Naive B cell (primary cell): ENCODE results near the gene NRBP1. TPM values are rescaled to one million over a fixed set of nuclear protein-coding genes. Genes with fewer than 3 reads are reported as not detected.
"Not testable (repeated sequence)": the region's sequence is repeated elsewhere in the genome, so short reads cannot be mapped to it uniquely, and the experiment has no call there.

Experiments
- ATAC-seq, 2 donors: fragments of 150-1000 bp; cut with Tn5 transposase; 2 replicates each; pipeline ENCODE4 v1.10.0; 2021; ENCODE audit warnings: low read depth in 2 of 2, mild to moderate bottlenecking in 2 of 2, moderate library complexity in 2 of 2
- DNase-seq: peaks from one replicate; pipeline ENCODE4 v3.0.0; 2022
- H3K27ac Mint-ChIP-seq, 6 donors: one replicate each; pipeline ENCODE4 v1.8.0; 2020 to 2022; ENCODE audit warnings: mild to moderate bottlenecking in 6 of 6, mixed read lengths in 6 of 6, moderate library complexity in 5 of 6, inconsistent platforms in 2 of 6
- H3K27me3 Mint-ChIP-seq, 3 donors: one replicate each; pipeline ENCODE4 v1.8.0; 2021 to 2022; ENCODE audit warnings: mixed read lengths in 3 of 3, mild to moderate bottlenecking in 1 of 3
- H3K36me3 Mint-ChIP-seq, 2 donors: one replicate each; pipeline ENCODE4 v1.8.0; 2020 to 2022; ENCODE audit warnings: mixed read lengths in 2 of 2, inconsistent platforms in 1 of 2, mild to moderate bottlenecking in 1 of 2
- H3K4me1 Mint-ChIP-seq, 3 donors: one replicate each; pipeline ENCODE4 v1.8.0; 2020 to 2022; ENCODE audit warnings: mixed read lengths in 3 of 3, inconsistent platforms in 1 of 3, mild to moderate bottlenecking in 1 of 3, moderate library complexity in 1 of 3
- H3K4me3 Mint-ChIP-seq, 8 donors: one replicate each; pipeline ENCODE4 v1.8.0; 2020 to 2022; ENCODE audit warnings: mild to moderate bottlenecking in 8 of 8, mixed read lengths in 8 of 8, moderate library complexity in 8 of 8, inconsistent platforms in 2 of 8
- H3K9me3 Mint-ChIP-seq, 7 donors: one replicate each; pipeline ENCODE4 v1.8.0; 2020 to 2022; ENCODE audit warnings: mixed read lengths in 7 of 7, mild to moderate bottlenecking in 5 of 7, inconsistent platforms in 2 of 7, moderate library complexity in 1 of 7
- polyA plus RNA-seq, 6 donors: library from polyadenylated mRNA; unstranded; fragments of 300-500 nt; fragmentation: Illumina TruSeq; gene quantifications; one replicate each; pipeline ENCODE4 v1.2.3, GENCODE V29; 2021; ENCODE audit warnings: low read depth in 6 of 6

The NRBP1 gene
- polyA plus RNA-seq, 6 donors from 2014 or later: 45.3 to 76.5 (median 59.4) TPM

DNA sequence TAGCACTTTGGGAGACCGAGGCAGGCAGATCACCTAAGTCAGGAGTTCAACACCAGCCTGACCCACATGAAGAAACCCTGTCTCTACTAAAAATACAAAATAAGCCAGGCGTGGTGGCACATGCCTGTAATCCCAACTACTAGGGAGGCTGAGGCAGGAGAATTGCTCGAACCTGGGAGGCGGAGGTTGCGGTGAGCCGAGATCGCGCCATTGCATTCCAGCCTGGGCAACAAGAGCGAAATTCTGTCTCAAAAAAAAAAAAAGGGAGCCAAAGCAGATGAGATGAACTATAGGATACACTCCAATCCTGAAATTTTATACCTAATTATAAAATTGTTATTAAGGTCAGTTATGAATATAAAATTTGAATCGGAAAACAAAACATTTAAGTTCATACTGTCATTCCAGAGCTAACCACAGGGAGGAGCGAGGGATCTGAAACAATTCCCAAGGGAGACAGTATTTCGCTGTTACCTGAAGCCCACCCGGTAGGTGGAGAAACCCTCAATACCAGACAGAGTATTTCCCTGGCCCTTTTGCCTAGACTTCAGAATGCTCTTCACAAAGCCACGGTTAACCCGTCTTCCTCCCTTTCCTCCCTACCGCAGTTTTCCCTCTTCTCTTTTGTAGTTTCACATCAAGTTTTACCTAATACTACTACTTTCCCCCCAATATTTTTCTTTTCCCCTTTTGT lies 20.5 kb upstream of the NRBP1 start:
- peaks cover 21 to 41% (median 28%) of the 10 kb centered on the region in 3 donors for H3K4me1 Mint-ChIP-seq

DNA sequence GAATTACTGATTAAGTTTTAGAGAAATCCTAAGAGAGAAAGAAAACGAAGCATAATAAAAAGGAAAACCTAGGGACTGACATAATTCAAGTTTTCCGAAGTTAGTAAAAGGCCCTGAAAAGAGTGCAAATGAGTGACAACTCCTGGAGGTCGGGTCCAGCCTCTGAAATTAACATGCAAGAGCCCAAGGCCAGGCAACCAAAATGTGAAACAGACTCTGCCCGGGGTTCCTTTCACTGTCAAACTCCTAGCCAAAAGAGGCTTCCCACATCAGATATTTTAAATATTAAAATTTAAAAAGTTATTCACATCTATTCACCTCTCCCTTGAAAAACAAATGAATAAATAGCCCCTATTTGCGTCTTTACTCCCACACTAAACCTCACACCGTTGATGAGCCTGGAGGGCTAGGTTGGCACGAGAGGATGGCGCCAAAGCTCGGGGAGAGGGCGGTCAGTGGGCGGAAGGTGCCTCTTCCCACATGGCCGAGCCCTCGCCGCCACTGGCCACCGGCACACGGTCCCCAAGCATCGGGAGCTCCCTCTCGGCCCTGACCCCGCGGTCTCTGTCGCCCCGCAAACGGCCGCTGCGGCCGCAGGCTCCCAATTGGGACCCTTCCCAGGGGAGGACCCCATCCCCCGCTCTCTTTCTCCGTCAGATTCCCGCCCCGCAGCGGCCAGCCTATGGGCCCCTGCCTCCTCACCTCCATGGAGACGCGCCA lies 19.7 kb upstream of the NRBP1 start:
- no peak for ATAC-seq
- H3K36me3 Mint-ChIP-seq: peaks cover 0 to 8% of the 10 kb centered on the region in 2 donors
- H3K27ac Mint-ChIP-seq: peak overlapping the region; percentile 2 to 91 (median 84)
- peaks cover 0 to 5% (median 0%) of the 10 kb centered on the region in 7 donors for H3K9me3 Mint-ChIP-seq
- H3K27me3 Mint-ChIP-seq: peaks cover 6 to 17% (median 9%) of the 10 kb centered on the region in 3 donors
- peaks cover 21 to 36% (median 28%) of the 10 kb centered on the region in 3 donors for H3K4me1 Mint-ChIP-seq
- H3K4me3 Mint-ChIP-seq: peak overlapping the region; percentile 83 to 93 (median 90)
- no peak for DNase-seq

More for the DNA sequence above, 20.5 kb upstream of the NRBP1 start:
- H3K4me3 Mint-ChIP-seq: peak overlapping the region; percentile 23 to 93 (median 90)
- peaks cover 0 to 8% of the 10 kb centered on the region in 2 donors for H3K36me3 Mint-ChIP-seq
- peaks cover 0 to 5% (median 0%) of the 10 kb centered on the region in 7 donors for H3K9me3 Mint-ChIP-seq
- peaks cover 6 to 13% (median 6%) of the 10 kb centered on the region in 3 donors for H3K27me3 Mint-ChIP-seq
- no peak for DNase-seq
- peak overlapping the region; percentile 2 to 92 (median 87) for H3K27ac Mint-ChIP-seq
- no peak for ATAC-seq

DNA sequence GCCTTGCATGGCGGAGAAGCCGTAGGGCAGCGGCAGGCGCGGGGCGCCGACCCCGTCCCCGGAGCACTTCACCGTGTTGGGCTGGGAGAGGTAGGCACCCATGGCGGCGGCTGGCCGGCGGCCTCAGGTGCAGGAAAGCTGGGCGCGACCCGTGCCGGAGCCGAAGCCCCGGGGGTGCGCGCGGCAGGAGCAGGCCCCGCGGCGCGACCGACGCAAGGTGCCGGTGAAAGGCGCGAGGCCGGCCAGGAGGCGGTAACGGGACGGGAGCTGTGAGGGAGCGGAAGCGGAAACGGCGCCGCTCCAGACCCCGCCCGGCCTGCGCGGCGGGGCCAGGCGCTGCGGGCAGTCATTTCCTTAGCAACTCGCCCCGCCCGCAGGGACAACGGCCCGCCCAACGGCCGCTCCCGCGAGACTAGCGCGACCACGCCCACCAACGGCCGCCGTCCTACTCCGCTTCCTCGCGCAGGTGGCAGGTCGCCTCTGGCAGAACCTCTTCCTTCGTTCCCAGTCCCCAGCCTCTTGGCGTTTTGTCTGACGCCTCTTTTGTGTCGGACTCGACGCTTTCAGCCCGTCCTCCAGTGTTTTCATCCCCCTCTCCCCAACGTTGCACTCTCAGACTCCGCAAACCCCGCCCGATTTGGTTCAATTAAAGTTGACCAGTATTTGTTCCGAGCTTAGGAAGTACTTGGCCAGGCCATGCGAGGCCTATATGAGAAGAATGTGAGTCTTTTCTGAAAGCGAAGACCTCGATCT lies 18.9 kb upstream of the NRBP1 start, which contains the start of gene PPM1G:
PPM1G (minus strand) TSS at position 271 of the 753 bp plus-strand sequence; CDS start at position 102, 169 bp downstream.
- H3K27ac Mint-ChIP-seq: peak within 1 kb of the TSS; percentile 81 to 99 (median 97)
- peak; percentile 96 for ATAC-seq
- H3K27me3 Mint-ChIP-seq: peaks cover 6 to 17% (median 9%) of the 10 kb centered on the region in 3 donors
- peaks cover 0 to 5% (median 0%) of the 10 kb centered on the region in 7 donors for H3K9me3 Mint-ChIP-seq
- H3K4me3 Mint-ChIP-seq: peak within 1 kb of the TSS; percentile 83 to 96 (median 93)
- DNase-seq: peak; percentile 96
- peaks cover 0 to 8% of the 10 kb centered on the region in 2 donors for H3K36me3 Mint-ChIP-seq
- H3K4me1 Mint-ChIP-seq: peaks cover 21 to 36% (median 28%) of the 10 kb centered on the region in 3 donors

DNA sequence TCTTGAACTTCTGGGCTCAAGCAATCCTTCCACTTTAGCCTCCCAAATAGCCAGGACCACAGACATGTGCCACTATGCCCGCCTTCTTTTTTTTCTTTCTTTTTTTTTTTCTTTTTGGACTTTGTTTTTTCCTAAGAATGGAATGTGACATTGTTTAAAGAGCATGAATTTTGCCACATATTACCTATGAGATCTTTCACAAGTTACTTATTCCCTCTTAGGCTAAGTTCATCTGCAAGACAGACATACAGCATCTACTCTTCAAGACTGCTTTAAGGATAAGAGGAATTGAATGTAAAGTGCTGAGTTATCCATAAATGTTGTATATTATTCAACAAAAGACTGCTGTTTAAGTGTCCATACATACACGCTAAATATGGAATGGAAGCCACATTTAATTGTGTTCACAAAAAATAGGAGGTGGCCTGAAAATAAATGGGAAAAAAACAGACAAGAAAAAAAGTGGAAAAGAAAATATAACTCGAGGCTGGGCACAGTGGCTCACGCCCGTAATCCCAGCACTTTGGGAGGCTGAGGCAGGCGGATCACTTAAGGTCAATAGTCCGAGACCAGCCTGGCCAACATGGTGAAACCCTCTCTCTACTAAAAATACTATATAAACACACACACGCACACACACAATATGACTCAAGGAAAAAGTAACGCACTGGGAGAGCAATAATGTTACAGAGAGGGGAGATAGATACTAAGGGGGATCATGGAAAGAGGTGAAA lies 15.8 kb upstream of the NRBP1 start:
- peak overlapping the region in 2 of 6 donors; percentile 32 to 43 for H3K27ac Mint-ChIP-seq
- peaks cover 6 to 17% (median 9%) of the 10 kb centered on the region in 3 donors for H3K27me3 Mint-ChIP-seq
- peaks cover 0 to 8% of the 10 kb centered on the region in 2 donors for H3K36me3 Mint-ChIP-seq
- H3K4me1 Mint-ChIP-seq: peaks cover 16 to 22% (median 18%) of the 10 kb centered on the region in 3 donors
- H3K9me3 Mint-ChIP-seq: peaks cover 0 to 5% (median 0%) of the 10 kb centered on the region in 7 donors
- ATAC-seq (no peak), DNase-seq (no peak)
- peak overlapping the region in 3 of 8 donors; percentile 19 to 67 (median 51) for H3K4me3 Mint-ChIP-seq

DNA sequence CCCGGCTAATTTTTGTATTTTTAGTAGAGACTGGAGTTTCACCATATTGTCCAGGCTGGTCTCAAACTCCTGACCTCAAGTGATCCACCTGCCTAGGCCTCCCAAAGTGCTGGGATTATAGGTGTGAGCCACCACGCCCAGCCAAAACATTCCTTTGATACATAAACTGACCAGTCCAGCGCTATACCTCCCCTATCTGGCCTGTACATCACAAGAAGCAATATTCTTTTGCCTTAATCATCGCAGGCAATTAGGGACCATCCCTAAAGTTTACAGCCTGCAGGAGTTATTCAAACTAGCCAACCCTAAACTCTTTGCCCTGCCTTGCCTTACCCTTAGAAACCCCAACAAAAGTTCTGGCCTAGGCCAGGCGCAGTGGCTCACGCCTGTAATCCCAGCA lies 12.3 kb upstream of the NRBP1 start:
- Mint-ChIP-seq H3K4me1 (peaks cover 0 to 5% (median 0%) of the 10 kb centered on the region in 3 donors), H3K27me3 (peaks cover 0 to 16% (median 9%) of the 10 kb centered on the region in 3 donors), H3K9me3 (peaks cover 0 to 5% (median 0%) of the 10 kb centered on the region in 7 donors), H3K36me3 (peaks cover 0 to 8% of the 10 kb centered on the region in 2 donors), H3K4me3 (peak overlapping the region in 2 of 8 donors; percentile 21 to 33), H3K27ac (no peak overlapping the region)
- ATAC-seq (no peak), DNase-seq (no peak)

DNA sequence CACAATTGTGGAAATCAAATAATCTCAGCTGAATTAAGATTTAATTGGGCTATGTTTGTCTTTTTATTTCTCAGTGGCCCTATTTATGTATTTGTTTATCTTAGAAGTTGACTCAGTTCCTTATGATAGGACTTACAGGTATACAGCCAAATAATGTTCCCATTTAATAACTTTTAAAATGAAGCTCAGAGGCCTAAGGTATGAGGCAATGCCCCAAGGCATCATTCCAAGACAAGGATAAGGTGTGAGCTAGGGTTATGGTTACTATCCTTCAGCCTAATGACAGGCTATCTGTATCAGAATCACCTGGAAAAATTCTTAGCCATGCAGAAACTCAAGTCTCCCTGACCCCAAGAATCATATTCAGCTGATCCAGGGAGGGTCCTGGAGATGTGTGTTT lies 7.4 kb upstream of the NRBP1 start:
- no peaks in the 10 kb centered on the region for H3K27me3 Mint-ChIP-seq
- DNase-seq (no peak), ATAC-seq (no peak)
- H3K4me1 Mint-ChIP-seq: no peaks in the 10 kb centered on the region
- no peak overlapping the region for H3K4me3 Mint-ChIP-seq
- no peaks in the 10 kb centered on the region for H3K9me3 Mint-ChIP-seq
- no peaks in the 10 kb centered on the region for H3K36me3 Mint-ChIP-seq
- H3K27ac Mint-ChIP-seq: no peak overlapping the region

DNA sequence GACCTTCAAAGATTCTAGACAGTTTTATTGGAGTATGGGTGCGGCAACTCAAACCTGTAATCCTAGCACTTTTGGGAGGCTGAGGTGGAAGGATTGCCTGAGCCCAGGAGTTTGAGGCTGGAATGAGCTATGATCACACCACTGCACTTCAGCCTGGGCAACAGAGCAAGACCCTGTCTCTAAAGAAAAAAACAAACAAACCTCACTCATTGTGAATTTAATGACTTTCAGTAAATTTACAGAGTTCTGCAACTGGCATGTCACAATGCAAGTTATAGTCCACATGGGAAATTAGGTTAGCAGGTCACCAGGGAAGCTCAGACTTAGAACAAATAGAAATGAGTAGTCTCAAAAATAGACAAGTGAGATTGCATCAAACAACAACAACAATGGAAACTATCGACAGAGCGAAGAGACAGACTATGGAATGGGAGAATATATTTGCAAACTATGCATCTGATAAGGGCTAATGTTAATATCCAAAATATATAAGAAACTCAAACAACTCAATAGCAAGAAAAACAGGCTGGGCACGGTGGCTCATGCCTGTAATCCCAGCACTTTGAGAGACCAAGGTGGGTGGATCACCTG lies 6.7 kb upstream of the NRBP1 start:
- H3K9me3 Mint-ChIP-seq: no peaks in the 10 kb centered on the region
- H3K27me3 Mint-ChIP-seq: no peaks in the 10 kb centered on the region
- no peaks in the 10 kb centered on the region for H3K4me1 Mint-ChIP-seq
- ATAC-seq (no peak), DNase-seq (no peak)
- no peaks in the 10 kb centered on the region for H3K36me3 Mint-ChIP-seq
- H3K4me3 Mint-ChIP-seq: no peak overlapping the region
- no peak overlapping the region for H3K27ac Mint-ChIP-seq

DNA sequence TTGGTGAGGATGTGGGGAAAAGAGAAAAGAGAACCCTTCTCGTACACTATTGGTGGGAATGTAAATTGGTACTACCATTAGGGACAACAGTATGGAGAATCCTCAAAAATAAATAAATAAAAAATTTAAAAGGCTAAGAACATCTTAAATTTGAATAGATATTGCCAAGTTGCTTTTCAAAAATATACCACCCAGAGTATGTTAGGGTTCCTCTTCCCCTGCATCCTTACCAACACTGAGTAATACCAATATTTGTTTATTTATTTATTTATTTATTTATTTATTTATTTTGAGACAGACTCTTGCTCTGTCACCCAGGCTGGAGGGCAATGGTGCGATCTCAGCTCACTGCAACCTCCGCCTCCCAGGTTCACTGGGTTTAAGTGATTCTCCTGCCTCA lies 5.5 kb upstream of the NRBP1 start:
- Mint-ChIP-seq H3K27ac (no peak overlapping the region), H3K9me3 (no peaks in the 10 kb centered on the region), H3K36me3 (no peaks in the 10 kb centered on the region), H3K4me1 (peaks cover 5 to 7% (median 6%) of the 10 kb centered on the region in 3 donors), H3K4me3 (no peak overlapping the region), H3K27me3 (no peaks in the 10 kb centered on the region)
- no peak for ATAC-seq
- DNase-seq: no peak

DNA sequence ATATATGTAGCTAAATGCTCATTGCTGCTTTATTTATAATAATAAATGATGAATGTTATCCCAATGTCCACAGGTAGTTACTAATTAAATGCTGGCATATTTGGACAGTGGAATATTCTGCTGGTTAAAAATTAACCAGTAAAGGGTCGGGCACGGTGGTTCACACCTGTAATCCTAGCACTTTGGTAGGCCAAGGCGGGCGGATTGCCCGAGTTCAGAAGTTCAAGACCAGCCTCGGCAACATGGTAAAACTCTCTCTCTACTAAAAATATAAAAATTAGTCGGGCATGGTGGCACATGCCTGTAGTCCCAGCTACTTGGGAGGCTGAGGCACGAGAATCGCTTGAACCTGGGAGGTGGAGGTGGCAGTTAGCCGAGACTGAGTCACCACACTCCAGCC lies 3.4 kb upstream of the NRBP1 start:
- DNase-seq, ATAC-seq, H3K27me3 Mint-ChIP-seq, H3K9me3 Mint-ChIP-seq, H3K27ac Mint-ChIP-seq, H3K4me3 Mint-ChIP-seq, H3K36me3 Mint-ChIP-seq: not testable (repeated sequence)
- H3K4me1 Mint-ChIP-seq: peaks cover 15 to 21% (median 16%) of the 10 kb centered on the region in 3 donors

DNA sequence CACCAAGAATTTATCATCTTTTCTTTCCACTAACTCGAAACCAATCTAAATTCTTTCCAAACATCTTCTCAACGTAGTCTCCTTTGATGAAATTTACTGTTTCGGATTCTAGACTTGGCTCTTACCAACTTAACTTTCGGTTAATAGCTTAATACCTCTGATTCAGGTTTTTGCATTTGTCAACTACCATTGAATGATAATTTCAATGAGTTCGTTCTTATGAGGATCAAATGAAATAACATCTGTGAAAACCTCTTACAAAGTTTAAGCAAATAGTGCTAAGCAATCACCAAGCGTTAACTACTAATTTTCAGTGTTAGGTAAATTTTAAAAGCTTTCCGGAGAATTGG lies 593 bp upstream of the NRBP1 start:
- Mint-ChIP-seq H3K4me3 (peak overlapping the region; percentile 92 to 99 (median 98)), H3K27ac (peak overlapping the region; percentile 74 to 99 (median 96)), H3K36me3 (peaks cover 0 to under 1% of the 10 kb centered on the region in 2 donors), H3K4me1 (peaks cover 18 to 39% (median 26%) of the 10 kb centered on the region in 3 donors), H3K27me3 (no peaks in the 10 kb centered on the region), H3K9me3 (no peaks in the 10 kb centered on the region)
- DNase-seq (no peak), ATAC-seq (no peak)

DNA sequence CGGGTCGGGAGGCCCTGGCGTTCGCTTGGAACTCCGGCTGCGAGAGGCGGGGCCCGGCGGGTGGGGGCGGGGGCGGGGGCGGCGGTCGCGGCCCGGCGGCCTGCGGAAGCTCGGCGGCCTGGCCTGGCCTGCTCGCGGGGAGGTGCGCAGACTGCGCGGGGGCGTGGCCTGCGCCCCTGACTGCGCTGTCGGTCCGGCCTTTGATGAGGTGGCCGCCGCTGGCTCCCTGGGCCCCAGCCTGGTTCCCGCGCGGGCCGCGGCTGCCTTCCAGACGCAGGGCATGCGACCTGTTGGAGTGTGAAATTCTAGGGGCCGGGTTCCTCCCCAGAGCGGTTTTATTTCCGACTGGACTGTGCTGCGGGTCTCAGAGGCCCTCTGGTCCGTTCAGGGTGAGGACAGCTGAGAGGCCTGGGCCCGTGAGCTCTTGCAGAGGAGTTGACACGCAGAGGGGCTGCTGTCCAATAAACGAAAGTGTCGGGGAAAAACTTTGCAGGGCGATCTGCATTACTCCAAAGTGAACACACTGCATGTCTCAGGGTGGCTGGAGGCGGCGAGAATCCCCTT lies 629 bp downstream of the NRBP1 start:
- Mint-ChIP-seq H3K4me3 (peak overlapping the region; percentile 92 to 99 (median 98)), H3K27ac (peak overlapping the region; percentile 69 to 98 (median 97)), H3K27me3 (no peaks in the 10 kb centered on the region), H3K4me1 (peaks cover 27 to 46% (median 37%) of the 10 kb centered on the region in 3 donors), H3K36me3 (peaks cover 9 to 12% of the 10 kb centered on the region in 2 donors), H3K9me3 (no peaks in the 10 kb centered on the region)
- DNase-seq (peak; percentile 74), ATAC-seq (peak; percentile 60 to 67)

DNA sequence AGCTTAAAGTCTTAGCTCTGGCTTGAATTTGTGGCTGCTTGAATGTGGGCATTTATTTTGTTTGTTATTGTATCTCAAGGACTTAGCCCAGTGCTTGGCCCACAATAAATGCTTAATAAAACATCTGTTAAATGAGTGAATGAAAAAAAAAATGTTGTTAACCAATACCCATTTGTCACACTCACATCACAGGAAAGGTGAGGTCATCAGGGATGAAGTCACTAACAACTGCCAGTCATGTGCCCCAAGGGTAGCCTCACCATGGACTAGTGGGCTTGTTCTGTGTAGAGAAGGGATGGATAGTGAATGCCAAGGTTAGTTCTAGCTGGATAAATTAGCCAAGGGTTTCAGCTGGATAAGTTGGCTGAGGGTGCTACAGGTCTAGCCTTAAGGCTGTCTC lies 3.0 kb downstream of the NRBP1 start:
- Mint-ChIP-seq H3K27ac (peak overlapping the region in 1 of 6 donors; percentile 47), H3K36me3 (peaks cover 21 to 36% of the 10 kb centered on the region in 2 donors), H3K4me3 (peak overlapping the region in 4 of 8 donors; percentile 56 to 83 (median 72)), H3K27me3 (no peaks in the 10 kb centered on the region), H3K4me1 (peaks cover 27 to 46% (median 37%) of the 10 kb centered on the region in 3 donors), H3K9me3 (no peaks in the 10 kb centered on the region)
- ATAC-seq: no peak
- no peak for DNase-seq
